ENCODE data around the gene IGSF21.
"Not testable (repeated sequence)": the region's sequence is repeated elsewhere in the genome, so short reads cannot be mapped to it uniquely, and the experiment has no call there.

IGSF21 gene

DNA sequence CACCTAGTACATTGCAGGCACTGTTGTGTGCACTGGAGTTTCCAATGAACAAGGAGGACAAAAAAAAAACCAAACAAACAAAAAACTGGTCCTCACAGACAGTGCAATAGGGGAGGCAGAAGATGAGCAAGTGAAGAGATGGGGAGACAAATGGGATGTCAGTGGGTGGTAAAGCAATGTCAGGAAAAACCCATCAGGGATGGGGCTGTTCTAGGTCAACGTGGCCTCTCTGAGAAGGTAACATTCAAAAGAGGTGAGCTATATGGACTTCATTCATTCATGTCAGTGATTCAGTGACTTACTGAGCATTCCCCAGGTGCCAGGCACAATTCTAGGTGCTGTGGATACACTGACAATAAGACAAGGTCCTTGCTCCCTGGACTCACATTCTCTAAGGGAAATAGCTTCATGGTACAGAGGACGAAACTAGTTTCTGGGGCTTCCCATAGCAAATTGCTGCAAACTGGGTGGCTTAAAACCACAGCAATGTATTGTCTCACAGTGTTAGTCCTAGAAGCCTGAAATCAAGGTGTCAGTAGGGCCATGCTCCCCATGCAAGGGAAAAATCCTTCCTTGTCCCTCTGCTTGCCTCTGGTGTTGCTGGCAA is 232.7 kb downstream of the IGSF21 start:
- DNase-seq = no peak

DNA sequence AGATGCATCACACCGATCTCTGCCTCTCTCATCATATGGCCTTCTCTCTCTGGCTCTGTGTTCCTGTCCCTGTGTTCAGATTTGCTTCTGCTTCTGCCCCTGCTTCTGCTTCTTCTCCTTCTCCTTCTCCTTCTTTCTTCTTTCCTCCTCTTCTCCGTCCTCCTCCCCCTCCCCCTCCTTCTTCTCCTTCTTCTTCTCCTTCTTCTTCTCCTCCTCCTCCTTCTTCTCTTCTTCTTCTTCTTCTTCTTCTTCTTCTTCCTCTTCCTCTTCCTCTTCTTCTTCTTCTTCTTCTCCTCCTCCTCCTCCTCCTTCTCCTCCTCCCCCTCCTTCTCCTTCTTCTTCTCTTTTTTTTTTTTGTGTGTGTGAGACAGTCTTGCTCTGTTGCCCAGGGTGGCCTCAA is 233.2 kb downstream of the IGSF21 start:
- no peak for DNase-seq

- no peak for DNase-seq
Measured at GRCh38 chr1:18341291-18342069, 233.9 kb downstream of the IGSF21 start.

- no peak for DNase-seq
Measured at GRCh38 chr1:18342744-18343143, 235.1 kb downstream of the IGSF21 start.

DNA sequence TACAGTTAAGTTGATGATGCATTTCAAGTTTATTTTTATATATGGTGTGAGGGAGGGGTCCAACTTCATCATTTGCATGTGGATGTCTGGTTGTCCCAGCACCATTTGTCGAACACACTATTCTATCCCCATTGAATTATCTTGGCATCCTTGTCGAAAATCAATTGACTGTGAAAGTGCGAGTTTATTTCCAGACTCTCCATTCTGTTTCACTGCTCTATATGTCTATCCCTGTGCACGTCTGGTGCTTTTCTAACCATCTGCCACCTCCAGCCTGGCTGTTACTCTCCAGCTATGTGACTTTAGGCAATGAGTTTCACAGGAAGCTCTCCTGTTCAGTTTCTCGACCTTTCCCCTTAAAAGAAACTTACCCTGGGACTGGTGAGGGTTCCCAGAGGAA is 236.0 kb downstream of the IGSF21 start:
- DNase-seq = no peak

GRCh38 chr1:18344755-18345154 is 237.2 kb downstream of the IGSF21 start:
- DNase-seq = no peak

GRCh38 chr1:18347559-18347958 is 240.0 kb downstream of the IGSF21 start:
- DNase-seq = no peak

DNA sequence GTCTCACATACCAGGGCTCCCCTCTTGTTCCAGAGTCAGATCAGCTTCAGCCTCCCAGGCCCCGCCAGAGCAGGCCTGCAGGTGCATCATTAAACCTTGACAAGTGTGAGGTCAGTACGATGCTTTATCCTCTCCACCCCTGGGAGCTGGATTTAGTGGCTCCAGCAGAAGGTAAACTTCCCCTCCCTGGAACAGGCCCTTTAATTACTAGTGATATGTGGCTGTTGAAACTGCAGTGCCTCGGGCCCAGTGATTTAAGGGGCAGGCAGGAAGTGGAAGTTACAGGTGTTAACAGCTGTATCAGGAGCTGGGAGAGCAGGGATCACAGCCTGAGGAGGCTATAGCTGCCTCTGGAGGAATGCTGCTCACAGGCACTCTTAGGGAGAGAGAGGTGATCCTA is 240.8 kb downstream of the IGSF21 start:
- DNase-seq = no peak

DNA sequence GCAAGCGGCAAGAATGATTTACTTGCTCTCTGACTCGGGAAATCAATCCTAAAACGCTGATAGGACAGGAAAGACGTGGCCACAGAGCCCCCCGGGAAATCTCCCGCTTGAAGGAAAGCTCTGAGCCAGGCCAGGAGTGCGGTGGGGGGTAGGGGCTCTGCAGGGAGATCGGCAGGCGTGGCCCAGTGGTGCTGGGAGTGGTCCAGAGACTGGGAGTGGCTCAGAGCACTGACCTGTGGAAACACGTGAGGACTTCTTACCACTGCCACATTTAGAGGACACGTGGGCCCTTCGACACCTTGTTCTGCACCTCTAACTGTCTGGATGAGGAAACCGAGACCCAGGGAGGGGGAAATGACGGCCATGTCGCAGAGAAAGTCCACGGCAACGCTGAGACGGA is 243.1 kb downstream of the IGSF21 start:
- no peak for DNase-seq

DNA sequence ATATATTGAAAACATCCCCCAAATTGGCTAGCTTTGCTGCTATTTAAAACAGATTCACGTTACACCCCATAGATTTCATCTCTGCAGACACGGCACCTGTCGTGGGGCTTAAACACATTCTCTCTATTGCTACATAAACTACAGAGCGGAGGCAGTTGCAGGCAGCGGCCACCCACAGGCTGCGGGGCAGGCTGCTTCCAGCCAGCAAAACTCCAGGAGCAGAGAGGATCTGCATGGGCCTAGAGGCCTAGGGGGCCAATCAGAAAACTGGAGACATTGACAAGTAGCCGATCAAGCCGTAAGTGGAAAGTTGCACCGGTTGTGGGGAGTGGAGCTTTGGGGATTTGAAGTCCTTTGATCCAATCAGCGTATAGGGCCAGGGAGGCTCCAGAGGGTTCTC is 244.1 kb downstream of the IGSF21 start:
- DNase-seq = no peak

DNA sequence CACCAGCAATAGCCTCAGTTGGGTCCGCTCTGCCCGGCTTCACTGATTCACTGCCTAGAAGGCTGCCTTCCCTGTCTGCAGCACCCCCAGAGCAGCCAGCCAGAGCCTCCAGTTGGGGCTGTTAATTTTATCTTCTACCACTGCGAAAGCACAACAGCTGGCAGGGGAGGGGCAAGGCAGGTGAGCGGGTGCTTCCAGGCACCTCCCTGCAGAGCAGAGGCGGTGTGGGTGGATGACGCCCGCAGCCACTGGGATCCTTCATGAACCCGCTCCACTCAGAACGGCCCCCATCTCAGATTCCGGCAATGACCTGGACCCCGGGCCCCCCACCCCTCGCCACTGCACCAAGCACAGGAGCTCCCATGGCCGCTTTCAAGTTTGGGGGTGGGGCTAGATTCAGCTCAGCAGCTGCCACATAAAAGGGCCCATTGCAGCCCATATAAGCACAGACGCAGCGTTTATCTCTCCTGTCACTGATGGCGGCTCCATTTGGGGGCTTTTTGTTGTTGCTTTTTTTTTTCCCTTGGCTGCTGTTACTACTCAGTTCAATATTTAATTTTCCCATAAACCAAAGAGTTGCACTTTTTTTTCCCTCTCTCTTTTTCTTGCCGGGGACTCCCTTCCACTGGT is 245.2 kb downstream of the IGSF21 start:
- no peak for DNase-seq

DNA sequence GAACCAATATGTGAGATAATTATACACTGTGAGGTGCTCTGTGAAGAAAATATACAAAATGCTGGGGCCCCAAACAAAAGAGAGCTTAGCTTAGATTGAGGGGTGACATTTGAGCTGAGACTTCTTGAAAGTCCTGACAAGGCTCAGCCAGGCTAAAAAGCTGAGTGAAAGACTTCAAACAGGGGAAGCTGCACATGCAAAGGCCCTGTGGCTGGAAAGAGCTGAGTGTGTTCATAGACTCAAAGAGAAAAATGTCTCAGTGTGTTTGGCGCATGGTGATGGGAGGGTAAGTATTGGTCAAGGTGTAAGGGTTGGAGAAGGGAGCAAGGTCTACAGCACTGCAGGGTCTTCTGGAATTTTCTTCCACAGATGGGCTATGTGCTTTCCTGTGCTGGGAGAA is 245.9 kb downstream of the IGSF21 start:
- no peak for DNase-seq

DNA sequence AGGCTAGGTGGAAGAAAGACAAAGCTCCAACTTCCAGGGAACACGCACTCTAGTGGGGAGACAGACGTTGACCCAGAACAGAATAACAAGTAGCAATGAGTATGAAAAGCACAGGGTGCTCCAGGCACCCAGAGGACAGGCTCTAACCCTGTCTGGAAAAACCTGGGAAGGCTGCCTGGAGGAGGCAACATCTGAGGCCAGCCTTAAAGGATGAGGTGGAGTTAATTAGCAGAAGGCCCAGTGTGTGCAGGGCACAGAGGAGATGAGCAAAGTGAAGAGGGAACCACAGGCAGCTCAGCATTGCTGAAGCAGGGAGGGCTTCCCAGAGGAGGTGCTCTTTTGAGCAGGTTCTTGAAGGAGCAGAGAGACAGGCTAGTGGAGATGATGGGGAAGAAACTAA is 246.4 kb downstream of the IGSF21 start:
- DNase-seq = no peak

DNA sequence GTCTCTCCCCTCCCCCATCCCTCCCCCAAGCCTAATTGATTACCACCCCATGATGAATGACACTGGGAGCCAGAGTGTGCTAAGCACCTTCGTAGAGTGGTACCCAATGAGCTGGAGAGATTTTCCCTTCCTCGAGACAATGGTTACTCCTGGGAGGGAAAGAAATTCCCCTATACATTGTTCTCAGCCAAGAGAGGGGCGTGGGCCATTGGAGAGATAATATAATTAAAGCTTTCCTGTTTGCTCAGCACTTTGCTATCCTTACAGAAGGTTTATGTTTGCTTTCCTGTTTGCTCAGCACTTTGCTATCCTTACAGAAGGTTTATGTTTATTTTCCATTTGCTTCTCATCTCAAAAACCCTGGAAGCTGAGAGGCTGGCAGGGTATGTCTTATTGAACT is 247.0 kb downstream of the IGSF21 start:
- DNase-seq = no peak

DNA sequence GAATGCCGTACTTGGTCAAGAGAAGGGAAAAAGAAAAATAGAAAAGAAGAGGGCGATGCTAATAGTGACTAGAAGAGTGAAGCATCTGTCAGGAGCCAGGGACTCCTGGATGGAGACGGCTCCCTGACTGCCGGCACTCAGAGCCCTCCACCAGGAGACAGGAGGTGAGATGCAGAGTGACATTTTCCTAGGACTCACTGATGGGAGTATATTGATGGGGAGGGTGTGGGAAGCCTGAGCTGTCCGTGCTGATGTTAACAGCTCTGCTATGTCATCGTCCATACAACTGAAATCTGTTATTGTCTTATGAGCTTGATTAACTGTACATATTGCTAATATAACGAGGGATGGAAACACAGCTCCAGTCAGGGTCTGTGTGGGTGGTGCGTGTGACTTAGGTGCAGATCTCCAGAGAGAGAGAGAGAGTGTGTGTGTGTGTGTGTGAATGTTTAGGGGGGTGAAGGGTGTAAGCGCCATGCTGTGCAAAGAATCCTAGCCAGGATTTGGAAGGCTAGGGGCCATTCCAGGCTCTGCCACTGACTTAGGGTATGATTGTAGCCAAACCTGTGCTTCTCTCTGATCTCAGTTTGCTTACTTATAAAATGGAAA is 250.1 kb downstream of the IGSF21 start:
- no peak for DNase-seq

GRCh38 chr1:18358600-18358999 is 251.0 kb downstream of the IGSF21 start:
- no peak for DNase-seq

GRCh38 chr1:18360251-18360650 is 252.7 kb downstream of the IGSF21 start:
- no peak for DNase-seq

DNA sequence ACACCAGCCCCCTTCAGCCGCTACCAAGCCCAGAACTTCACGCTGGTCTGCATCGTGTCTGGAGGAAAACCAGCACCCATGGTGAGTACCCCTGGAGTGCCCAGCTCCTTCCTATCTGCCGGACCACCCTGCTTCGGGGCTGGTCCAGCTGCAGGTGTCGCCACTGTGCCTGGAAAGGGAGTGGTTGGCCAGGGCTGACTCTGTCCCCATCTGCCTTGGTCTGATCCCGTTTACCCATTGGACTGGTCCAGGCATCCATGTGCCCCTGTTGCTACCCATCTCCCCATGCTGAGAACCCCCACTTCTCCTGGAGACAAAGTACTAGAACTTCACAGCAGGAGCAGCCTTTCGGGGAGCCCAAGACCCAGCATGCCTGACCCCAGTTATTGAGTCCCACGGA is 254.6 kb downstream of the IGSF21 start:
- DNase-seq = no peak

DNA sequence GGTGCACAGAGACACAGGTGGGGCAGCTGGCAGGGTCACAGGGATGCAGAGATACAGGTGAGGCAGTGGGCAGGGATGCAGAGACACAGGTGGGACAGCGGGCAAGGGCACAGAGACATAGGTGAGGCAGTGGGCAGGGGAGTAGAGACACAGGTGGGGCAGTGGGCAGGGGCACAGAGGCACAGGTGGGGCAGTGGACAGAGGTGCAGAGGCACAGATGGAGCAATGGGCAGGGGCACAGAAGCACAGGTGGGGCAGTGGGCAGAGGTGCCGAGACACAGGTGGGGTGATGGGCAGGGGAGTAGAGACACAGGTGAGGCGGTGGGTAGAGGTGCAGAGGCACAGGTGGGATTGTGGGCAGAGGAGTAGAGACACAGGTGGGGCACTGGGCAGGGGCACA is 255.8 kb downstream of the IGSF21 start:
- no peak for DNase-seq

- DNase-seq = no peak
Measured at GRCh38 chr1:18365099-18365705, 257.6 kb downstream of the IGSF21 start.

GRCh38 chr1:18372505-18372904 is 264.9 kb downstream of the IGSF21 start:
- not testable (repeated sequence) for DNase-seq

DNA sequence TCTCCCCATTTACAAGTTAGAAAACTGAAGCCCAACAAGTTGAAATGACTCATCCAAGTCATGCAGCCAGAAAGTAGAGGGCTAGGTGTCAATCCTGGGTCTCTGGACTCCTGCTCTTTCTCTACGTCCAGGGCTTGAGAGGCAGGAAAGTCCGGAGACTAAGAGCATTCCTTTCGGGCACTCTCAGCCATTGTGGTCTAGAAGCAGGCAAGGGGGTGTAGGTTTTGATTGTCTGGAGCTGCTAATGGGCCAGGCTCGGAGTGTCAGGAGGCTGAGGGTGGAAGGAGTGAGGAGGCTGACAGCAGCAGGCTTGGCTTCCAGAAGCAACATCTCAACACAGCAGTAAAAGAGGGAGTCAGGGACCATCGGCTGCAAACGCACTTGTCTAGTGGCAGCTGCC is 265.6 kb downstream of the IGSF21 start:
- DNase-seq = no peak

GRCh38 chr1:18373882-18374493 is 266.4 kb downstream of the IGSF21 start:
- no peak for DNase-seq
